Subcutaneous abdominal adipose tissue (tissue), 5 donors: Measurements from ENCODE around the gene TC2N.
"Not testable (repeated sequence)": the region's sequence is repeated elsewhere in the genome, so short reads cannot be mapped to it uniquely, and the experiment has no call there.

Source experiments
- H3K27ac ChIP-seq: one replicate; pipeline ENCODE4 v1.7.0; 2013; ENCODE audit warnings: low read depth, mild to moderate bottlenecking, inconsistent platforms, low read length, moderate library complexity
- H3K27me3 ChIP-seq, 5 donors: one replicate each; pipeline ENCODE4 v1.7.0; 2013; ENCODE audit warnings: low read length in 5 of 5, inconsistent platforms in 1 of 5; ENCODE audit not compliant: control insufficient read depth in 5 of 5, insufficient read depth in 4 of 5
- H3K36me3 ChIP-seq, 5 donors: one replicate each; pipeline ENCODE4 v1.7.0; 2013; ENCODE audit warnings: low read length in 5 of 5; ENCODE audit not compliant: control insufficient read depth in 5 of 5, insufficient read depth in 5 of 5
- H3K4me1 ChIP-seq, 5 donors: one replicate each; pipeline ENCODE4 v1.7.0; 2013; ENCODE audit warnings: low read length in 5 of 5, mild to moderate bottlenecking in 3 of 5, moderate library complexity in 1 of 5; ENCODE audit not compliant: control insufficient read depth in 5 of 5, insufficient read depth in 5 of 5
- H3K4me3 ChIP-seq, 5 donors: one replicate each; pipeline ENCODE4 v1.7.0; 2013; ENCODE audit warnings: low read length in 5 of 5, low read depth in 1 of 5
- H3K9ac ChIP-seq, 5 donors: one replicate each; pipeline ENCODE4 v1.7.0; 2013; ENCODE audit warnings: low read length in 5 of 5, mild to moderate bottlenecking in 4 of 5, moderate library complexity in 3 of 5
- H3K9me3 ChIP-seq, 5 donors: one replicate each; pipeline ENCODE4 v1.7.0; 2013; ENCODE audit warnings: low read length in 5 of 5; ENCODE audit not compliant: control insufficient read depth in 5 of 5
- donor health status: healthy.
- donor health status: healthy.
- donor health status: healthy.
- donor health status: healthy.
- donor health status: healthy.

Gene TC2N

DNA sequence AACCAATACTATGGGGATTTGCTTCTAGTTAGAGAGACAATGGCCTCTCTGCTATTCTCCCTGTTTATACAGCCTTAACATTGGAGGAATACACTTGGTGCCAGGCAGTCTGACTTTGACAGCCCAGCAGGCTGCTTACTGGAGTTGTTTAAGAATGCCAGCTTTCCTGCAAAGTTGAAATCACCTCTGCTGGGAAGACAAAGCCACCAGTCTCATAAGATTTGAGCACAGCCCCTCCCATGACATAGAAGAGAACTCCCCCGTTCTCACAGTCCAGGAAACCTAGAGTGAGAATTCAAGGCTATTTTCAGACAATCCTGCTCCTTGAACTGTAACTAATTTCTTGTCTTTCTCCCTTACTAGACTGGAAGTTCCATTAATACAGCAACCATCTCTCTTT lies 114.4 kb downstream of the TC2N start:
- H3K27me3 ChIP-seq = peaks cover 0 to 4% (median 0%) of the 10 kb centered on the region in 5 donors
- H3K4me1 ChIP-seq = peaks cover 0 to 31% (median 4%) of the 10 kb centered on the region in 5 donors
- H3K9me3 ChIP-seq = no peaks in the 10 kb centered on the region
- H3K36me3 ChIP-seq = no peaks in the 10 kb centered on the region
- peak overlapping the region; percentile 21 for H3K27ac ChIP-seq
- peak overlapping the region in 1 of 5 donors; percentile 5 for H3K9ac ChIP-seq
- H3K4me3 ChIP-seq = no peak overlapping the region

DNA sequence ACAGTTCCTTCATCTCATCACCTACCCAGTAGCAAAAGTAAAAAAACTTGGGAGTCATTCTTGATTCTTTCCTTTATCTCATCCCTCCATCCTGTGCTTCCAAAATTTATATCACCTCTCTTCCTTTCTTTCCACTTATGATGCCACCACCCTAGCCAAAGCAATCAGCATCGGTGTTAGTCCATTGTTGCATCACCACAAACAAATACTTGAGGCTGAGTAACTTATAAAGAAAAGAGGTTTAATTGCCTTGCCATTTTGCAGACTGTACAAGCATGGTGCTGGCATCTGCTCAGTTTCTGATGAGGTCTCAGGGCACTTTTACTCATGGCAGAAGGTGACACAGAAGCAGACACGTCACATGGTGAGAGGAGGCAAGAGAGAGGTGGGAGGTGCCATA lies 115.6 kb downstream of the TC2N start:
- H3K4me1 ChIP-seq = peaks cover 0 to 31% (median 4%) of the 10 kb centered on the region in 5 donors
- H3K27me3 ChIP-seq = peaks cover 0 to 4% (median 0%) of the 10 kb centered on the region in 5 donors
- H3K9me3 ChIP-seq = no peaks in the 10 kb centered on the region
- no peak overlapping the region for H3K9ac ChIP-seq
- H3K4me3 ChIP-seq = no peak overlapping the region
- H3K36me3 ChIP-seq = no peaks in the 10 kb centered on the region
- no peak overlapping the region for H3K27ac ChIP-seq

GRCh38 chr14:91750634-91751198 lies 116.6 kb downstream of the TC2N start:
- Histone ChIP-seq H3K4me3 (no peak overlapping the region), H3K27me3 (peaks cover 0 to 4% (median 0%) of the 10 kb centered on the region in 5 donors), H3K27ac (no peak overlapping the region), H3K4me1 (peaks cover 0 to 28% (median 4%) of the 10 kb centered on the region in 5 donors), H3K36me3 (no peaks in the 10 kb centered on the region), H3K9ac (no peak overlapping the region), H3K9me3 (no peaks in the 10 kb centered on the region)

- Histone ChIP-seq H3K4me1 (peaks cover 0 to 24% (median 4%) of the 10 kb centered on the region in 5 donors), H3K9ac (no peak overlapping the region), H3K4me3 (no peak overlapping the region), H3K27me3 (peaks cover 0 to 4% (median 0%) of the 10 kb centered on the region in 5 donors), H3K36me3 (no peaks in the 10 kb centered on the region), H3K9me3 (no peaks in the 10 kb centered on the region), H3K27ac (no peak overlapping the region)
These were observed 117.5 kb downstream of the TC2N start for GRCh38 chr14:91749868-91750267.

- Histone ChIP-seq H3K27me3 (peaks cover 0 to 4% (median 0%) of the 10 kb centered on the region in 5 donors), H3K36me3 (no peaks in the 10 kb centered on the region), H3K9ac (no peak overlapping the region), H3K27ac (no peak overlapping the region), H3K4me1 (peaks cover 0 to 10% (median 0%) of the 10 kb centered on the region in 5 donors), H3K9me3 (no peaks in the 10 kb centered on the region), H3K4me3 (no peak overlapping the region)
These were observed 119.3 kb downstream of the TC2N start for GRCh38 chr14:91748049-91748448.

DNA sequence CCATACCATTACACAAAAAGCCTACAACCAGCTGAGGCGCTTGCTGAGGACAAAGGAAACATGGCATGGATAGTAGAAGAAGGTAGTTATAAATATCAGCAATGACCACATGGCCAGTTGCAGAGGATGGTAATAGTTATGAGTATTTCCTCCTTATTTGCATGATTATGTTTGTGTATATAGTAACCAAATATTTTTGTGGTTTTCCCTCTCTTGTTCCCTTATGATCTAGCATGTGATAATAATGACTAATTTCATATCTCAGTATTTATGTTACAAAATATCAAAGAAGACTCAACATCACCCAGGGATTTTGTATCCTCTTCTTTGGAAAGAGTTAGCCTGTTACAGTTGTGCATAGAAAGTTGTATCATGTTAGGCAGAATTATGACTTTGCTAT lies 122.0 kb downstream of the TC2N start:
- H3K27me3 ChIP-seq = no peaks in the 10 kb centered on the region
- H3K27ac ChIP-seq = no peak overlapping the region
- H3K4me1 ChIP-seq = peaks cover 0 to 4% (median 0%) of the 10 kb centered on the region in 5 donors
- no peak overlapping the region for H3K4me3 ChIP-seq
- no peak overlapping the region for H3K9ac ChIP-seq
- no peaks in the 10 kb centered on the region for H3K9me3 ChIP-seq
- no peaks in the 10 kb centered on the region for H3K36me3 ChIP-seq

- Histone ChIP-seq H3K9ac (no peak overlapping the region), H3K36me3 (no peaks in the 10 kb centered on the region), H3K9me3 (no peaks in the 10 kb centered on the region), H3K27me3 (no peaks in the 10 kb centered on the region), H3K4me1 (peaks cover 0 to 4% (median 0%) of the 10 kb centered on the region in 5 donors), H3K27ac (no peak overlapping the region), H3K4me3 (no peak overlapping the region)
These were observed 123.3 kb downstream of the TC2N start for GRCh38 chr14:91744068-91744480.

- no peak overlapping the region for H3K9ac ChIP-seq
- H3K9me3 ChIP-seq = no peaks in the 10 kb centered on the region
These were observed 124.1 kb downstream of the TC2N start for GRCh38 chr14:91743305-91743653.

GRCh38 chr14:91742621-91743304 lies 124.6 kb downstream of the TC2N start:
- H3K9ac ChIP-seq = no peak overlapping the region
- H3K4me3 ChIP-seq = no peak overlapping the region

More at GRCh38 chr14:91743305-91743653, 124.1 kb downstream of the TC2N start:
- peaks cover 0 to 4% (median 0%) of the 10 kb centered on the region in 5 donors for H3K4me1 ChIP-seq
- no peak overlapping the region for H3K27ac ChIP-seq
- no peak overlapping the region for H3K4me3 ChIP-seq
- no peaks in the 10 kb centered on the region for H3K36me3 ChIP-seq
- no peaks in the 10 kb centered on the region for H3K27me3 ChIP-seq

DNA sequence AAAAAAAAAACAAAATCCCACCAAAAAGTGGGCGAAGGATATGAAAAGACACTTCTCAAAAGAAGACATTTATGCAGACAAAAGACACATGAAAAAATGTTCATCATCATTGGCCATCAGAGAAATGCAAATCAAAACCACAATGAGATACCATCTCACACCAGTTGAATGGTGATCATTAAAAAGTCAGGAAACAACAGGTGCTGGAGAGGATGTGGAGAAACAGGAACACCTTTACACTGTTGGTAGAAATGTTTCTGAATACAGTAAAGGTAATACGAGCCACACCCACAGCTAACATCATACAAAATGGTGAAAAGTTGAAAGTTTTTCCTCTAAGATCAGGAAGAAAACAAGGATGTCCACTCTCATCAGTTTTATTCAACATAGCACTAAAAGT lies 127.5 kb downstream of the TC2N start:
- H3K9ac ChIP-seq, H3K4me1 ChIP-seq, H3K27ac ChIP-seq, H3K9me3 ChIP-seq, H3K4me3 ChIP-seq, H3K27me3 ChIP-seq, H3K36me3 ChIP-seq: not testable (repeated sequence)

More at GRCh38 chr14:91742621-91743304, 124.6 kb downstream of the TC2N start:
- Histone ChIP-seq H3K9me3 (no peaks in the 10 kb centered on the region), H3K27ac (no peak overlapping the region), H3K4me1 (peaks cover 0 to 4% (median 0%) of the 10 kb centered on the region in 5 donors), H3K36me3 (no peaks in the 10 kb centered on the region), H3K27me3 (no peaks in the 10 kb centered on the region)
